Tibial nerve (tissue), 4 donors: ENCODE measurements around the gene ITGA8. TPM values are rescaled to one million over a fixed set of nuclear protein-coding genes. Genes with fewer than 3 reads are reported as not detected.
A peak's percentile ranks its signal among the peaks of the same experiment; 100 is the strongest.

Experiments used
- DNase-seq, 2 donors: peaks; one replicate each; pipeline ENCODE4 v3.0.0-alpha.2; 2019; ENCODE audit warnings: low spot score in 2 of 2
- H3K27ac ChIP-seq, 4 donors: fragments of 200-600 bp; sonication (generic) in 3 of 4; one replicate each; pipeline ENCODE4 v1.5.1; 2017 to 2019; ENCODE audit warnings: mild to moderate bottlenecking in 1 of 4
- H3K27me3 ChIP-seq, 2 donors: fragments of 200-600 bp; sonication (generic) in 1 of 2; one replicate each; pipeline versions ENCODE4 v1.5.1 to v1.6.0; 2017 to 2019
- H3K36me3 ChIP-seq, 3 donors: fragments of 200-600 bp; sonication (generic); one replicate each; pipeline ENCODE4 v1.5.1; 2018 to 2019
- H3K4me1 ChIP-seq, 4 donors: fragments of 200-600 bp; sonication (generic) in 3 of 4; one replicate each; pipeline ENCODE4 v1.5.1; 2017 to 2019
- H3K4me3 ChIP-seq, 4 donors: fragments of 200-600 bp; sonication (generic) in 3 of 4; one replicate each; pipeline ENCODE4 v1.5.1; 2017 to 2019; ENCODE audit warnings: mild to moderate bottlenecking in 1 of 4, moderate library complexity in 1 of 4
- H3K9me3 ChIP-seq, 4 donors: fragments of 200-600 bp; sonication (generic) in 3 of 4; one replicate each; pipeline ENCODE4 v1.5.1; 2017 to 2019
- CTCF ChIP-seq, 5 experiments: fragments of 200-600 bp in 3 of 5; fragments of 450-650 bp in 2 of 5; sonication (generic) in 3 of 5; IDR thresholded peaks; one replicate each; pipeline ENCODE4 v1.5.1; 2016 to 2019; ENCODE audit warnings: antibody characterized with exemption in 5 of 5, mild to moderate bottlenecking in 3 of 5, moderate library complexity in 2 of 5
- EP300 ChIP-seq, 2 donors: sonication (generic); formaldehyde crosslinking; IDR thresholded peaks; one replicate each; pipeline ENCODE4 v1.6.1; 2017; ENCODE audit warnings: antibody characterized with exemption in 2 of 2, mild to moderate bottlenecking in 1 of 2
- POLR2A ChIP-seq, 2 donors: fragments of 450-650 bp; IDR thresholded peaks; one replicate each; pipeline ENCODE4 v1.6.1; 2017; ENCODE audit warnings: antibody characterized with exemption in 2 of 2, mild to moderate bottlenecking in 2 of 2, moderate library complexity in 2 of 2
- WGBS, 2 donors: methylation state at CpG; one replicate each; pipeline ENCODE4 v1.1.5; 2018; 5-methylcytosine and 5-hydroxymethylcytosine counted together
- total RNA-seq, 4 donors: library from RNA; depleted of rRNA; stranded (reverse); fragments of >200 nt; gene quantifications; one replicate each; pipeline ENCODE4 v1.1.0, GENCODE V29; 2016

ITGA8 gene
- total RNA-seq, 4 donors from 2014 or later = 1.5 to 8.7 (median 4.3) TPM

GRCh38 chr10:15504101-15504840 is 215.5 kb downstream of the ITGA8 start:
- H3K9me3 ChIP-seq = peaks cover 0 to 7% (median 0%) of the 10 kb centered on the region in 4 donors
- H3K4me3 ChIP-seq = no peak overlapping the region
- TF ChIP-seq POLR2A (IDR thresholded peaks at IDR 0.05) (no peak), CTCF (IDR thresholded peaks at IDR 0.05) (no peak), EP300 (IDR thresholded peaks at IDR 0.05) (no peak)
- DNase-seq = no peak
- no peaks in the 10 kb centered on the region for H3K4me1 ChIP-seq
- WGBS, 2 donors = 36 to 41% methylated on average over 10 of the region's 10 CpGs
- H3K27me3 ChIP-seq = no peaks in the 10 kb centered on the region
- peak overlapping the region in 2 of 4 donors; percentile 23 to 37 for H3K27ac ChIP-seq
- no peaks in the 10 kb centered on the region for H3K36me3 ChIP-seq

- no peaks in the 10 kb centered on the region for H3K36me3 ChIP-seq
- H3K4me1 ChIP-seq = no peaks in the 10 kb centered on the region
- TF ChIP-seq EP300 (IDR thresholded peaks at IDR 0.05) = no peak
- no peak for TF ChIP-seq POLR2A (IDR thresholded peaks at IDR 0.05)
- TF ChIP-seq CTCF (IDR thresholded peaks at IDR 0.05) = no peak
- H3K27me3 ChIP-seq = no peaks in the 10 kb centered on the region
- peaks cover 0 to 11% (median 0%) of the 10 kb centered on the region in 4 donors for H3K9me3 ChIP-seq
- no peak for DNase-seq
- 57 to 62% methylated on average over 4 of the region's 4 CpGs for WGBS, 2 donors
- no peak overlapping the region for H3K4me3 ChIP-seq
- no peak overlapping the region for H3K27ac ChIP-seq
Observed at GRCh38 chr10:15494850-15495506, 224.7 kb downstream of the ITGA8 start.

GRCh38 chr10:15491856-15492642 is 227.7 kb downstream of the ITGA8 start:
- TF ChIP-seq CTCF (IDR thresholded peaks at IDR 0.05) = no peak
- no peak for TF ChIP-seq EP300 (IDR thresholded peaks at IDR 0.05)
- no peak for TF ChIP-seq POLR2A (IDR thresholded peaks at IDR 0.05)
- Histone ChIP-seq H3K27ac (no peak overlapping the region), H3K9me3 (no peaks in the 10 kb centered on the region), H3K4me1 (no peaks in the 10 kb centered on the region), H3K4me3 (no peak overlapping the region), H3K27me3 (no peaks in the 10 kb centered on the region), H3K36me3 (no peaks in the 10 kb centered on the region)
- DNase-seq = no peak
- WGBS, 2 donors = 87 to 89% methylated on average over 7 of the region's 7 CpGs

- no peak overlapping the region for H3K4me3 ChIP-seq
- no peak overlapping the region for H3K27ac ChIP-seq
- DNase-seq = no peak
- TF ChIP-seq EP300 (IDR thresholded peaks at IDR 0.05) = no peak
- TF ChIP-seq POLR2A (IDR thresholded peaks at IDR 0.05) = no peak
- no peak for TF ChIP-seq CTCF (IDR thresholded peaks at IDR 0.05)
- H3K9me3 ChIP-seq = no peaks in the 10 kb centered on the region
- no peaks in the 10 kb centered on the region for H3K4me1 ChIP-seq
- H3K36me3 ChIP-seq = no peaks in the 10 kb centered on the region
- no peaks in the 10 kb centered on the region for H3K27me3 ChIP-seq
- WGBS, 2 donors = 96 to 97% methylated on average over 3 of the region's 3 CpGs
Observed at GRCh38 chr10:15489431-15489830, 230.3 kb downstream of the ITGA8 start.
